CD4-positive, alpha-beta T cell treated with Interleukin-10 for 1 hour (primary cell): ENCODE measurements around the gene MECR.

Experiments used
- DNase-seq: peaks from one replicate; pipeline ENCODE4 v3.0.0-alpha.2; 2020

Gene MECR

GRCh38 chr1:29201595-29202051, 29.1 kb downstream of the MECR start:
- DNase-seq = no peak

GRCh38 chr1:29200906-29201594, 29.7 kb downstream of the MECR start:
- no peak for DNase-seq

GRCh38 chr1:29197993-29198392, 32.7 kb downstream of the MECR start:
- no peak for DNase-seq

GRCh38 chr1:29197590-29197924, 33.2 kb downstream of the MECR start:
- DNase-seq = peak; percentile 54

- no peak for DNase-seq
Observed at GRCh38 chr1:29196863-29197589, 33.7 kb downstream of the MECR start.

GRCh38 chr1:29195881-29196291, 34.8 kb downstream of the MECR start:
- DNase-seq = no peak

- no peak for DNase-seq
Observed at GRCh38 chr1:29193879-29194455, 36.8 kb downstream of the MECR start.

GRCh38 chr1:29190718-29191117, 40.0 kb downstream of the MECR start:
- no peak for DNase-seq

GRCh38 chr1:29186707-29187106, 44.0 kb downstream of the MECR start:
- no peak for DNase-seq

GRCh38 chr1:29186252-29186651, 44.5 kb downstream of the MECR start:
- DNase-seq = no peak

GRCh38 chr1:29183287-29183686, 47.4 kb downstream of the MECR start:
- DNase-seq = no peak

- peak; percentile 99 for DNase-seq
Observed at GRCh38 chr1:29181413-29182225, 49.1 kb downstream of the MECR start, which contains the start of gene SRSF4. TSS of gene SRSF4 (minus strand) at chr1:29181900. CDS start at chr1:29181752, 148 bp downstream.

GRCh38 chr1:29180497-29181412, 50.0 kb downstream of the MECR start:
- no peak for DNase-seq

GRCh38 chr1:29179641-29180184, 51.0 kb downstream of the MECR start:
- peak; percentile 29 for DNase-seq

- DNase-seq = no peak
Observed at GRCh38 chr1:29177022-29177705, 53.6 kb downstream of the MECR start.

GRCh38 chr1:29176576-29176975, 54.2 kb downstream of the MECR start:
- DNase-seq = no peak

- DNase-seq = no peak
Observed at GRCh38 chr1:29172415-29172939, 58.3 kb downstream of the MECR start.

GRCh38 chr1:29171521-29171920, 59.2 kb downstream of the MECR start:
- DNase-seq = no peak

GRCh38 chr1:29171089-29171488, 59.6 kb downstream of the MECR start:
- no peak for DNase-seq

- DNase-seq = no peak
Observed at GRCh38 chr1:29169976-29170375, 60.8 kb downstream of the MECR start.

- no peak for DNase-seq
Observed at GRCh38 chr1:29167904-29168303, 62.8 kb downstream of the MECR start.
